ENCODE data around the gene EPB41L3. TPM values are rescaled to one million over a fixed set of nuclear protein-coding genes. Genes with fewer than 3 reads are reported as not detected.

EPB41L3 gene
- total RNA-seq, 1 donor from 2014 or later = 1.5 TPM

GRCh38 chr18:5466256-5466655 lies 77.5 kb downstream of the EPB41L3 start:
- Mint-ChIP-seq H3K4me3 (no peak overlapping the region), H3K36me3 (ENCODE audit: low read depth) (no peaks in the 10 kb centered on the region), H3K27ac (no peak overlapping the region), H3K4me1 (no peaks in the 10 kb centered on the region), H3K9me3 (no peaks in the 10 kb centered on the region), H3K27me3 (peaks cover 2% of the 10 kb centered on the region)
- no peak for DNase-seq
- intact Hi-C loops (cut with micrococcal nuclease) = no loop called here

DNA sequence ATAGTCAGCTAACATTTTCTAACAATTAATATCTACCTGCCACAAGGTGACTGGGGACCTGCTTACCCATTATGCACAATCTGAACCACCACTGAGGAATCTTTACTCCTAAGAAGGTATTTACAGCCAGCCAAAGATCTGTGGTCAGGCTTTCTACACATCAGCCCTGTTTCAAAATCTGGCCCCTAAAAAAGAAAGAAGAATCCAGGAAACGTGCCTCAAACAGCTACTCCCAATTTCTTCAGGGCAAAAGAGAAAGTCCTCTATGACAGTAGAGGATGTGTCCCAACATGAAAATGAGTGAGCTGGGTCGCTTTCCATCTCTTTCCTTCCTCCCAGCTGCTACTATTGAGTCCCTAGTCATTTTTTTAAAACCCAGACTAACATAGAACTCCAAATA lies 79.5 kb downstream of the EPB41L3 start:
- no peaks in the 10 kb centered on the region for H3K4me1 Mint-ChIP-seq
- peaks cover 2% of the 10 kb centered on the region for H3K27me3 Mint-ChIP-seq
- intact Hi-C loops (cut with micrococcal nuclease) = no loop called here
- no peak overlapping the region for H3K4me3 Mint-ChIP-seq
- H3K9me3 Mint-ChIP-seq = no peaks in the 10 kb centered on the region
- H3K27ac Mint-ChIP-seq = no peak overlapping the region
- DNase-seq = no peak
- H3K36me3 Mint-ChIP-seq (ENCODE audit: low read depth) = no peaks in the 10 kb centered on the region

- H3K27me3 Mint-ChIP-seq = peaks cover 2% of the 10 kb centered on the region
- H3K36me3 Mint-ChIP-seq (ENCODE audit: low read depth) = no peaks in the 10 kb centered on the region
- H3K27ac Mint-ChIP-seq = no peak overlapping the region
- intact Hi-C loops (cut with micrococcal nuclease) = no loop called here
- DNase-seq = no peak
- no peaks in the 10 kb centered on the region for H3K9me3 Mint-ChIP-seq
- H3K4me1 Mint-ChIP-seq = no peaks in the 10 kb centered on the region
- H3K4me3 Mint-ChIP-seq = no peak overlapping the region
These were observed 80.0 kb downstream of the EPB41L3 start for GRCh38 chr18:5463831-5464230.

GRCh38 chr18:5463390-5463789 lies 80.4 kb downstream of the EPB41L3 start:
- H3K9me3 Mint-ChIP-seq = no peaks in the 10 kb centered on the region
- intact Hi-C loops (cut with micrococcal nuclease) = no loop called here
- no peaks in the 10 kb centered on the region for H3K36me3 Mint-ChIP-seq (ENCODE audit: low read depth)
- H3K27me3 Mint-ChIP-seq = peaks cover 2% of the 10 kb centered on the region
- H3K27ac Mint-ChIP-seq = no peak overlapping the region
- no peak for DNase-seq
- H3K4me1 Mint-ChIP-seq = no peaks in the 10 kb centered on the region
- no peak overlapping the region for H3K4me3 Mint-ChIP-seq

GRCh38 chr18:5462227-5462626 lies 81.6 kb downstream of the EPB41L3 start:
- H3K36me3 Mint-ChIP-seq (ENCODE audit: low read depth) = no peaks in the 10 kb centered on the region
- intact Hi-C loops (cut with micrococcal nuclease) = no loop called here

GRCh38 chr18:5461041-5461440 lies 82.8 kb downstream of the EPB41L3 start:
- no peak for DNase-seq
- H3K9me3 Mint-ChIP-seq = no peaks in the 10 kb centered on the region

More at GRCh38 chr18:5462227-5462626, 81.6 kb downstream of the EPB41L3 start:
- H3K9me3 Mint-ChIP-seq = no peaks in the 10 kb centered on the region
- no peak for DNase-seq
- H3K4me1 Mint-ChIP-seq = peaks cover 3% of the 10 kb centered on the region
- peaks cover 2% of the 10 kb centered on the region for H3K27me3 Mint-ChIP-seq
- no peak overlapping the region for H3K27ac Mint-ChIP-seq
- no peak overlapping the region for H3K4me3 Mint-ChIP-seq

DNA sequence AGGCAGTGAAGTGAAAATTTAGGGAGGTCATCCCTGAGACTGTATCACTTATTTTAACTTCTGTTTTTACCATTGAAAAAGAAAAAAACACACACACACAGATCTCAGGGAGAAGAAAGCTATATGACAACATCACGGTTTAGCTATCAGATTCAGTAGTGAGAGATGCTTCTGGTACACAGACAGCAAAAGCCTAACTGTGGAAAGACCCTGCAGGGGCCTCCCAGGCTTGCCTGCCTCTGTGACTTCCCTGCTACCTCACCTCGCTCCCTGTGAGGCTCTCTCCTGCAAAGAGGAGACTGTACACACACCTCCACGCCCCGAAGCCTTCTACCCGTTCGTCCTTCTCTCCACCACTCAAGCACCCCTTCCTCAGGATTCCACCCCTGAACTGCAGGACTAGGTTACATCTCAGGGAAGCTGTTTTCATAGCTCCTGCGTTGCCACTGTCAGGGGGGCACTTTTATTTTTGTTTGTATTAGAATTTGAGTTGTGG lies 86.3 kb downstream of the EPB41L3 start:
- H3K36me3 Mint-ChIP-seq (ENCODE audit: low read depth) = no peaks in the 10 kb centered on the region
- no peak for DNase-seq

More at GRCh38 chr18:5461041-5461440, 82.8 kb downstream of the EPB41L3 start:
- Mint-ChIP-seq H3K27me3 (peaks cover 2% of the 10 kb centered on the region), H3K4me3 (no peak overlapping the region), H3K36me3 (ENCODE audit: low read depth) (no peaks in the 10 kb centered on the region), H3K4me1 (peaks cover 7% of the 10 kb centered on the region), H3K27ac (no peak overlapping the region)
- intact Hi-C loops (cut with micrococcal nuclease) = no loop called here

DNA sequence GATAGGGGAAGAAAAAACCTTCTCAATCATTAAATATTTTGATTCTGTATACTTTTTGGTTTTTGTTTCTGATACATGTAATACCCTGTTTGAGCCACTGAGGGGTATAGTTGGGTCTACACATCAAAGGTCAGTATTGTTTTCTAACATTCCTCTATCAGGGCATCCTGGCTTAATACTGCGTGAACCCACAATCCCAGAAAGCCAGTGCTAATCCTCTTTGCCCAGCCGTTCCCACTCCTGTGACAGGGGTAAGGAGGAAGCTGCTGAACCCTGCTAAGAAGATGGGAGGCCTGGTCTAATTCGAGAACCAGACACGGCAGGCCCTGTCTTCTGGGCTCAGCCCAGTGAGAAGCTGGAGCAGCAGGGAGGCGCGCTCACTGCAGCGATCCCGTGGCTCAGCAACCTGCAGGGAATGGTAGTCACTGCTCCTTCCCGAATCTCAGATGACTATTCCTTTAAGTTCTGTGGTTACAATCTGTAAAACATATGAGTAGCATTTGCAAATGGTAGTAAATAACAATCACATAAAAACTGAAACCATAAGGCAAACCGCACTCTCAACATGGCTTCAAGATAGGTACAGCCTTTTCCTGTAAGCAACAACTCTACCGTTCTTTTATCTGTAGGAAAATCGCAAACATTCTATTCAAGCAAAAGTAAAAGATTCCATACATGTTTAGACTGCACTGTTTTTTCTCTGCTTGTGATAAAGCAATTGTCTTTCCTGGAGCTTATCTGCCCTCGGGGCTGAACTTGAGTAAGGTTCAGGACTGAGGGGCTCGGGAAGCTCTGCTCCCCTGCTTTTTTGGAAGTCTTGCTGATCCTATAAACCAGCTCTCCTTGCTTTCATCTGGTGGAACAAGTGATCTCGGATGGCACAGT lies 87.0 kb downstream of the EPB41L3 start:
- no peaks in the 10 kb centered on the region for H3K36me3 Mint-ChIP-seq (ENCODE audit: low read depth)
- peak overlapping the region; percentile 67 for H3K4me3 Mint-ChIP-seq
- peak; percentile 65 for DNase-seq
- H3K27me3 Mint-ChIP-seq = peaks cover 4% of the 10 kb centered on the region
- peaks cover 10% of the 10 kb centered on the region for H3K4me1 Mint-ChIP-seq
- no peaks in the 10 kb centered on the region for H3K9me3 Mint-ChIP-seq
- intact Hi-C loops (cut with micrococcal nuclease) = loop anchor here (10.0 kb wide), 1 partner anchor 162 kb away; the partner anchor contains the start of gene ZBTB14
- H3K27ac Mint-ChIP-seq = peak overlapping the region; percentile 79

More for the DNA sequence above, 86.3 kb downstream of the EPB41L3 start:
- H3K9me3 Mint-ChIP-seq = no peaks in the 10 kb centered on the region
- peak overlapping the region; percentile 79 for H3K27ac Mint-ChIP-seq
- intact Hi-C loops (cut with micrococcal nuclease) = loop anchor here (10.0 kb wide), 1 partner anchor 163 kb away; the partner anchor contains the start of gene ZBTB14
- H3K27me3 Mint-ChIP-seq = peaks cover 4% of the 10 kb centered on the region
- H3K4me3 Mint-ChIP-seq = peak overlapping the region; percentile 67
- peaks cover 10% of the 10 kb centered on the region for H3K4me1 Mint-ChIP-seq

GRCh38 chr18:5455674-5456073 lies 88.1 kb downstream of the EPB41L3 start:
- intact Hi-C loops (cut with micrococcal nuclease) = loop anchor here (10.0 kb wide), 1 partner anchor 161 kb away; the partner anchor contains the start of gene ZBTB14
- H3K4me3 Mint-ChIP-seq = no peak overlapping the region

GRCh38 chr18:5452943-5453443 lies 90.8 kb downstream of the EPB41L3 start:
- no peaks in the 10 kb centered on the region for H3K36me3 Mint-ChIP-seq (ENCODE audit: low read depth)
- H3K27ac Mint-ChIP-seq = no peak overlapping the region
- H3K27me3 Mint-ChIP-seq = peaks cover 6% of the 10 kb centered on the region
- intact Hi-C loops (cut with micrococcal nuclease) = loop anchor here (10.0 kb wide), 1 partner anchor 158 kb away; the partner anchor contains the start of gene ZBTB14
- H3K4me3 Mint-ChIP-seq = no peak overlapping the region
- no peak for DNase-seq
- no peaks in the 10 kb centered on the region for H3K9me3 Mint-ChIP-seq
- H3K4me1 Mint-ChIP-seq = peaks cover 10% of the 10 kb centered on the region

More at GRCh38 chr18:5455674-5456073, 88.1 kb downstream of the EPB41L3 start:
- Mint-ChIP-seq H3K4me1 (peaks cover 10% of the 10 kb centered on the region), H3K9me3 (no peaks in the 10 kb centered on the region), H3K27ac (no peak overlapping the region), H3K27me3 (peaks cover 4% of the 10 kb centered on the region), H3K36me3 (ENCODE audit: low read depth) (no peaks in the 10 kb centered on the region)
- no peak for DNase-seq

DNA sequence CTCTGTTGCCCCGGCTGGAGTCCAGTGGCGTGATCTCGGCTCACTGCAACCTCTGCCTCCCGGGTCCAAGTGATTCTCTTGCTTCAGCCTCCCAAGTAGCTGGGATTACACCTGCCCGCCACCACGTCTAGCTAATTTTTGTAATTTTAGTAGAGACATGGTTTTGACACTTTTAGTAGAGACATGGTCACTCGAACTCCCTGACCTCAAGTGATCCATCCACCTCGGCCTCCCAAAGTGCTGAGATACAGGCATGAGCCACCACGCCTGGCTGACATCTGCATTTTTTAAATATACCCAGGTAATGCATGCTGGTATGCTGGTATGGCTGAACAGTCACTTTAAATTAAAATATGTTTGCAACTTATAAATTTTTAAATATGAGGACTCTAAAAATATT lies 91.9 kb downstream of the EPB41L3 start:
- H3K9me3 Mint-ChIP-seq = no peaks in the 10 kb centered on the region
- intact Hi-C loops (cut with micrococcal nuclease) = loop anchor here (10.0 kb wide), 1 partner anchor 157 kb away; the partner anchor contains the start of gene ZBTB14
- no peak overlapping the region for H3K4me3 Mint-ChIP-seq
- DNase-seq = no peak
- H3K4me1 Mint-ChIP-seq = peaks cover 3% of the 10 kb centered on the region
- H3K36me3 Mint-ChIP-seq (ENCODE audit: low read depth) = no peaks in the 10 kb centered on the region
- peaks cover 8% of the 10 kb centered on the region for H3K27me3 Mint-ChIP-seq
- no peak overlapping the region for H3K27ac Mint-ChIP-seq

- H3K27me3 Mint-ChIP-seq = peaks cover 8% of the 10 kb centered on the region
- H3K27ac Mint-ChIP-seq = no peak overlapping the region
These were observed 92.6 kb downstream of the EPB41L3 start for GRCh38 chr18:5451150-5451549.

DNA sequence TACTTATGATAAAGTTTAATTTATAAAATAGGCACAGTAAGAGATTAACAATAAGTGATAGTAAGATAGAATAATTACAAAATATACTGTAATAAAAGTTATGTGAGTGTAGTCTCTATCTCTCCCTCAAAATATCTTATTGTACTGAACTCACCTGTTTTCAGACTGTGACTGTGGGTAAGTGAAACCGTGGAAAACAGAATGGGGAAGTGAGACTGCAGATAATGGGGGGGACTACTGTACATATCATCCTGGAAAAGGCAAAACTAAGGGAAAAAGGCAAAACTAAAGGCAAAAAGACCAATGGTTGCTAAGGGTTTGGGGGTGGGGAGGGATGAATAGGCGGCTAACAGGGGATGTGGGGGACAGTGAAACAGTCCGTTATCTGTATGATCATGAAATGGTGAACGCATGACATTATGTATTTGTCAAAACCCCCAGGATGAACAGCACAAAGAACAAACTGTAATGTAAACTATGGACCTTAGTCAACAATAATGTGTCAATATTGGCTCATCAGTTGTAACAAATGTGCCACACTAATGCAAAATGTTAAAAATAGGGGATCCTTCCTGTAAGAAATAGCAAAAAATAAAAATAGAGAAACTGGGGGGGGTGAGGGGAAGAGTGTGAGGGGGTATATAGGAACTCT lies 93.8 kb downstream of the EPB41L3 start:
- DNase-seq = no peak
- Mint-ChIP-seq H3K4me1 (no peaks in the 10 kb centered on the region), H3K4me3 (no peak overlapping the region), H3K27me3 (peaks cover 8% of the 10 kb centered on the region), H3K9me3 (no peaks in the 10 kb centered on the region), H3K36me3 (ENCODE audit: low read depth) (no peaks in the 10 kb centered on the region), H3K27ac (no peak overlapping the region)
- intact Hi-C loops (cut with micrococcal nuclease) = loop anchor here (10.0 kb wide), 1 partner anchor 155 kb away; the partner anchor contains the start of gene ZBTB14

More at GRCh38 chr18:5451150-5451549, 92.6 kb downstream of the EPB41L3 start:
- Mint-ChIP-seq H3K9me3 (no peaks in the 10 kb centered on the region), H3K4me3 (no peak overlapping the region), H3K4me1 (peaks cover 3% of the 10 kb centered on the region), H3K36me3 (ENCODE audit: low read depth) (no peaks in the 10 kb centered on the region)
- intact Hi-C loops (cut with micrococcal nuclease) = loop anchor here (10.0 kb wide), 1 partner anchor 156 kb away; the partner anchor contains the start of gene ZBTB14
- DNase-seq = no peak

All from activated CD4-positive, alpha-beta T cell treated with anti-CD3 and anti-CD28 coated beads, Interleukin-2, amount 10 ng/mL, durations not matched to agents 24 days and 14 days (primary cell).